CD4-positive, alpha-beta T cell (primary cell): Measurements from ENCODE around the gene CMIP. TPM values are rescaled to one million over a fixed set of nuclear protein-coding genes. Genes with fewer than 3 reads are reported as not detected.
A peak's percentile ranks its signal among the peaks of the same experiment; 100 is the strongest.

ENCODE experiments used
- ATAC-seq: fragments of 200-7000 bp; cut with Tn5 transposase; one replicate; pipeline ENCODE4 v1.10.0; 2022; ENCODE audit warnings: mild to moderate bottlenecking; ENCODE audit not compliant: poor library complexity
- CTCF ChIA-PET: fragments of 350-600 bp; sonication (Branson Sonifier 250); formaldehyde crosslinking; loops from one replicate; lab custom pipeline; 2021; ENCODE audit warnings: antibody characterized with exemption, inconsistent platforms; lab: Charles Lee
- POLR2A ChIA-PET: fragments of 350-600 bp; sonication (Branson Sonifier 250); formaldehyde crosslinking; loops from one replicate; lab custom pipeline; 2021; ENCODE audit warnings: antibody characterized with exemption, inconsistent platforms; lab: Charles Lee
- DNase-seq, 14 experiments: peaks; one replicate each; pipeline ENCODE4 v3.0.0-alpha.2; 2013 to 2020; ENCODE audit warnings: mixed read lengths in 2 of 14
- H3K27ac ChIP-seq, 2 donors: one replicate each; pipeline versions ENCODE4 v1.5.1 to v1.7.0; 2013; ENCODE audit warnings: low read length in 2 of 2, low read depth in 1 of 2, mild to moderate bottlenecking in 1 of 2
- H3K27me3 ChIP-seq, 2 experiments: 1 replicate in 1 of 2; 2 replicates in 1 of 2; pipeline versions ENCODE4 v1.6.1 to v1.7.0; 2013; ENCODE audit warnings: low read length in 2 of 2, control low read depth in 1 of 2, mild to moderate bottlenecking in 1 of 2, moderate library complexity in 1 of 2; ENCODE audit not compliant: insufficient read depth in 2 of 2, control insufficient read depth in 1 of 2
- H3K36me3 ChIP-seq: one replicate; pipeline ENCODE4 v1.6.1; 2013; ENCODE audit warnings: low read length, control low read depth; ENCODE audit not compliant: insufficient read depth
- H3K4me1 ChIP-seq: one replicate; pipeline ENCODE4 v1.6.1; 2013; ENCODE audit warnings: low read length, control low read depth; ENCODE audit not compliant: insufficient read depth
- H3K4me3 ChIP-seq: one replicate; pipeline ENCODE4 v1.5.1; 2013; ENCODE audit warnings: mild to moderate bottlenecking, low read length, moderate library complexity
- H3K9me3 ChIP-seq, 2 experiments: 1 replicate in 1 of 2; 2 replicates in 1 of 2; pipeline versions ENCODE4 v1.6.1 to v1.7.0; 2013; ENCODE audit warnings: low read length in 2 of 2, mild to moderate bottlenecking in 2 of 2, control low read depth in 1 of 2, moderate library complexity in 1 of 2; ENCODE audit not compliant: control insufficient read depth in 1 of 2, insufficient read depth in 1 of 2
- H3K27ac Mint-ChIP-seq: one replicate; pipeline ENCODE4 v1.8.0; 2020; ENCODE audit warnings: mixed read lengths
- H3K27me3 Mint-ChIP-seq: one replicate; pipeline ENCODE4 v1.8.0; 2021; ENCODE audit warnings: mixed read lengths
- H3K36me3 Mint-ChIP-seq: one replicate; pipeline ENCODE4 v1.8.0; 2021; ENCODE audit warnings: low read depth, mixed read lengths
- H3K4me1 Mint-ChIP-seq: one replicate; pipeline ENCODE4 v1.8.0; 2021; ENCODE audit warnings: low read depth, mixed read lengths
- H3K4me3 Mint-ChIP-seq: one replicate; pipeline ENCODE4 v1.8.0; 2020; ENCODE audit warnings: mild to moderate bottlenecking, mixed read lengths
- H3K9me3 Mint-ChIP-seq: one replicate; pipeline ENCODE4 v1.8.0; 2020; ENCODE audit warnings: mixed read lengths
- CTCF ChIP-seq: fragments of 200-600 bp; IDR thresholded peaks from one replicate; pipeline ENCODE4 v1.8.0; 2022; ENCODE audit warnings: antibody characterized with exemption, mild to moderate bottlenecking
- intact Hi-C, 2 experiments: fragments of 100-400 bp; cut with DNase I in 1 of 2; cut with micrococcal nuclease in 1 of 2; formaldehyde crosslinking; loops; one replicate each; pipeline versions ENCODE4 v1.15.1 to v1.9.0; 2023 to 2025; cut with DNase I, micrococcal nuclease
- total RNA-seq, 174 experiments: library from RNA in 2 of 174; stranded (reverse) in 2 of 174; gene quantifications; one replicate each; pipeline ENCODE4 v1.2.3 and lab custom pipeline; 2021 to 2026

CMIP gene
- total RNA-seq, 2 experiments from 2014 or later, result 33.5 to 35.3 TPM

GRCh38 chr16:81695321-81696165, 250.9 kb downstream of the CMIP start:
- ATAC-seq (no peak), DNase-seq (no peak)
- Mint-ChIP-seq H3K36me3 (peaks cover 73% of the 10 kb centered on the region), H3K27ac (no peak overlapping the region), H3K9me3 (no peaks in the 10 kb centered on the region), H3K27me3 (no peaks in the 10 kb centered on the region), H3K4me1 (no peaks in the 10 kb centered on the region), H3K4me3 (no peak overlapping the region)
- Histone ChIP-seq H3K4me3 (no peak overlapping the region), H3K9me3 (no peaks in the 10 kb centered on the region), H3K27me3 (no peaks in the 10 kb centered on the region), H3K27ac (no peak overlapping the region), H3K36me3 (peaks cover 62% of the 10 kb centered on the region), H3K4me1 (no peaks in the 10 kb centered on the region)
- no peak for TF ChIP-seq CTCF
- ChIA-PET POLR2A (no interaction called here), CTCF (interaction anchor here (1.4 kb wide), 1 partner anchor 72 kb away, joined by 3 read pairs; no protein-coding TSS in a partner anchor)
- intact Hi-C loops, result loop anchor here in 1 of 2 experiments (2.0 kb wide), 1 partner anchor 73 kb away; no protein-coding TSS in a partner anchor

- ChIA-PET CTCF (interaction anchor here (0.9 to 1.4 kb wide), 3 partner anchors 65 to 293 kb away, joined by 3 read pairs; no protein-coding TSS in a partner anchor), POLR2A (interaction anchor here (1.9 kb wide), 1 partner anchor 293 kb away, joined by 7 read pairs; no protein-coding TSS in a partner anchor)
- TF ChIP-seq CTCF, result no peak
- no peaks in the 10 kb centered on the region for H3K4me1 ChIP-seq
- ATAC-seq (no peak), DNase-seq (no peak)
- no peak overlapping the region for H3K4me3 ChIP-seq
- H3K9me3 ChIP-seq, result peaks cover 0 to under 1% of the 10 kb centered on the region in 2 experiments
- Mint-ChIP-seq H3K27me3 (no peaks in the 10 kb centered on the region), H3K4me3 (no peak overlapping the region), H3K4me1 (no peaks in the 10 kb centered on the region), H3K27ac (no peak overlapping the region), H3K9me3 (no peaks in the 10 kb centered on the region), H3K36me3 (peaks cover 76% of the 10 kb centered on the region)
- H3K27me3 ChIP-seq, result no peaks in the 10 kb centered on the region
- intact Hi-C loops, result loop anchor here in 1 of 2 experiments (2.0 kb wide), 1 partner anchor 74 kb away; no protein-coding TSS in a partner anchor
- H3K36me3 ChIP-seq, result peaks cover 64% of the 10 kb centered on the region
- no peak overlapping the region for H3K27ac ChIP-seq
These were observed 251.8 kb downstream of the CMIP start for GRCh38 chr16:81696166-81696960.

- Mint-ChIP-seq H3K9me3 (no peaks in the 10 kb centered on the region), H3K4me3 (no peak overlapping the region), H3K4me1 (no peaks in the 10 kb centered on the region), H3K36me3 (peaks cover 73% of the 10 kb centered on the region), H3K27me3 (no peaks in the 10 kb centered on the region), H3K27ac (no peak overlapping the region)
- ATAC-seq (peak; percentile 52), DNase-seq (peak in 13 of 14 experiments; percentile 29 to 65 (median 46))
- TF ChIP-seq CTCF, result peak; percentile 60
- CTCF ChIA-PET, result interaction anchor here (0.6 to 1.4 kb wide), 7 partner anchors 26 to 294 kb away, joined by 3 to 5 read pairs (median 3); no protein-coding TSS in a partner anchor
- Histone ChIP-seq H3K36me3 (peaks cover 61% of the 10 kb centered on the region), H3K4me3 (no peak overlapping the region), H3K4me1 (no peaks in the 10 kb centered on the region), H3K9me3 (peaks cover 0 to 4% of the 10 kb centered on the region in 2 experiments), H3K27ac (no peak overlapping the region), H3K27me3 (no peaks in the 10 kb centered on the region)
- intact Hi-C loops, result loop anchor here in 1 of 2 experiments (2.0 kb wide), 1 partner anchor 74 kb away; no protein-coding TSS in a partner anchor
- POLR2A ChIA-PET, result interaction anchor here (1.9 kb wide), 1 partner anchor 293 kb away, joined by 7 read pairs; no protein-coding TSS in a partner anchor
These were observed 252.5 kb downstream of the CMIP start for GRCh38 chr16:81696961-81697615.
